Upper lobe of left lung (tissue), 6 donors: Measurements from ENCODE around the gene GNPTG. TPM values are rescaled to one million over a fixed set of nuclear protein-coding genes. Genes with fewer than 3 reads are reported as not detected.
A peak's percentile ranks its signal among the peaks of the same experiment; 100 is the strongest.

Experiments
- ATAC-seq, 2 donors: fragments of 200-7000 bp; cut with Tn5 transposase; one replicate each; pipeline ENCODE4 v1.9.1; 2022; ENCODE audit warnings: mild to moderate bottlenecking in 2 of 2, moderate library complexity in 2 of 2; ENCODE audit not compliant: low FRiP score in 2 of 2
- DNase-seq, 2 donors: peaks; one replicate each; pipeline ENCODE4 v3.0.0-alpha.2; 2019 to 2020
- H3K27ac ChIP-seq, 4 donors: fragments of 200-600 bp; sonication (generic); one replicate each; pipeline ENCODE4 v1.5.1; 2016 to 2019
- H3K27me3 ChIP-seq, 4 donors: fragments of 200-600 bp; sonication (generic); one replicate each; pipeline ENCODE4 v1.5.1; 2017 to 2019
- H3K36me3 ChIP-seq, 4 donors: fragments of 200-600 bp; sonication (generic); one replicate each; pipeline ENCODE4 v1.5.1; 2016 to 2019
- H3K4me1 ChIP-seq, 4 donors: fragments of 200-600 bp; sonication (generic); one replicate each; pipeline ENCODE4 v1.5.1; 2018 to 2019
- H3K4me3 ChIP-seq, 4 donors: fragments of 200-600 bp; sonication (generic); one replicate each; pipeline ENCODE4 v1.5.1; 2017 to 2019; ENCODE audit warnings: mild to moderate bottlenecking in 2 of 4, moderate library complexity in 1 of 4
- H3K9me3 ChIP-seq, 4 donors: fragments of 200-600 bp; sonication (generic); one replicate each; pipeline ENCODE4 v1.5.1; 2018 to 2019
- EP300 ChIP-seq, 4 donors: sonication (generic); formaldehyde crosslinking; IDR thresholded peaks; one replicate each; pipeline ENCODE4 v1.5.1; 2017; ENCODE audit warnings: antibody characterized with exemption in 4 of 4, control low read depth in 2 of 4
- POLR2A ChIP-seq, 4 donors: fragments of 450-650 bp; IDR thresholded peaks; one replicate each; pipeline ENCODE4 v1.5.1; 2016 to 2017; ENCODE audit warnings: antibody characterized with exemption in 4 of 4, mild to moderate bottlenecking in 2 of 4
- POLR2AphosphoS5 ChIP-seq, 2 donors: sonication (generic); formaldehyde crosslinking; IDR thresholded peaks; one replicate each; pipeline ENCODE4 v1.5.1; 2017; ENCODE audit warnings: antibody characterized with exemption in 2 of 2
- WGBS, 2 donors: methylation state at CpG; one replicate each; pipeline ENCODE4 v1.1.5; 2017 to 2018; 5-methylcytosine and 5-hydroxymethylcytosine counted together
- total RNA-seq, 6 donors: library from RNA; depleted of rRNA in 4 of 6; stranded (reverse); fragments of >200 nt in 4 of 6; gene quantifications; one replicate each; pipeline versions ENCODE4 v1.1.0 to v1.2.1, GENCODE V29; 2016 to 2021
- TF ChIP-seq, protein P1 (sequence below), 6 experiments: fragments of 450-650 bp in 4 of 6; fragments of 200-600 bp in 2 of 6; sonication (generic) in 2 of 6; IDR thresholded peaks; one replicate each; pipeline ENCODE4 v1.5.1; 2016 to 2019; ENCODE audit warnings: antibody characterized with exemption in 6 of 6
- donor health status: DM: no; HTN: no; CAD: no; lungs with moderate emphysema.
- donor health status: DM: no; HTN: yes; CAD: no; lungs with severe emphysema.

The GNPTG gene
- 100 to 1,000 TPM in 1 of 6 donors, 10 to 100 TPM in 5; 32.8 to 106 (median 93.0) TPM for total RNA-seq

DNA sequence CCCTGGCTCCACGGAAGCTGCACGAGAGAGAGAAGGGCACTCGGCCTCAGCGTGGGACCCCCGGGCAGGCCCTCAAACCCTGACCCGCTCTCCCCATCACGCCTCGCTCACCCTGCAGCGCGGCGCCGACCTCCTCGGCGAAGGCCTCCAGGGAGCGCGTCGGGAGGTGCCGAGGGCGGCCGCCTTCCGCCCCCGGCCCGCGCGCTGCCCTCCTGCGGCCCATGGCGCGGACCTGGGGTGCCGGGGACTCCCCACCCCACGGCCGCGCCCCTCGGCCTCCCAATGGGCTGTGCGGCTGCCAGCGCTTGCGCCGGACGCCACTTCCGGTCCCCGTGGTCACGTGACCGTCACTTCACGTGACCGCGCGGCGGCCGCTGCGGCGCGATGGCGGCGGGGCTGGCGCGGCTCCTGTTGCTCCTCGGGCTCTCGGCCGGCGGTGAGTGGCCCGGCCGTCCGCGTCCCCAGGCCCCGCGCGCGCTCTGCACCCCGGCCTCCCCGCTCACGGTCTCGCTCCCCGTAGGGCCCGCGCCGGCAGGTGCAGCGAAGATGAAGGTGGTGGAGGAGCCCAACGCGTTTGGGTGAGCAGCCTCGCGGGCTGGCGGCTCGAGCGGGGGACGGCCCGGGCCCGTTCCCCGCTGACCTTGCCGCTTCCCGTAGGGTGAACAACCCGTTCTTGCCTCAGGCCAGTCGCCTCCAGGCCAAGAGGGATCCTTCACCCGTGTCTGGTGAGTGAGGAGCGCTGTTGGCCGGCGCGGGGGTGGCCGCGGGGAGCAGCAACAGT is at the start of gene GNPTG, which contains the start of gene TSR3:
TSS of gene GNPTG (plus strand) at position 350 of the 781 bp plus-strand sequence. CDS start at position 385, 35 bp downstream.
TSS of gene TSR3 (minus strand) at position 297 of the 781 bp plus-strand sequence. CDS start at position 223, 74 bp downstream.
- ATAC-seq (peak; percentile 60 to 89), DNase-seq (peak; percentile 83 to 97)
- peak within 1 kb of the TSS; percentile 93 to 100 (median 98) for H3K4me3 ChIP-seq
- TF ChIP-seq POLR2A (IDR thresholded peaks at IDR 0.05) (peak in 3 of 4 donors; percentile 38 to 93 (median 62)), EP300 (IDR thresholded peaks at IDR 0.05) (peak in 2 of 4 donors; percentile 15 to 87), POLR2AphosphoS5 (IDR thresholded peaks at IDR 0.05) (peak; percentile 95 to 97)
- TF ChIP-seq, protein P1, sequence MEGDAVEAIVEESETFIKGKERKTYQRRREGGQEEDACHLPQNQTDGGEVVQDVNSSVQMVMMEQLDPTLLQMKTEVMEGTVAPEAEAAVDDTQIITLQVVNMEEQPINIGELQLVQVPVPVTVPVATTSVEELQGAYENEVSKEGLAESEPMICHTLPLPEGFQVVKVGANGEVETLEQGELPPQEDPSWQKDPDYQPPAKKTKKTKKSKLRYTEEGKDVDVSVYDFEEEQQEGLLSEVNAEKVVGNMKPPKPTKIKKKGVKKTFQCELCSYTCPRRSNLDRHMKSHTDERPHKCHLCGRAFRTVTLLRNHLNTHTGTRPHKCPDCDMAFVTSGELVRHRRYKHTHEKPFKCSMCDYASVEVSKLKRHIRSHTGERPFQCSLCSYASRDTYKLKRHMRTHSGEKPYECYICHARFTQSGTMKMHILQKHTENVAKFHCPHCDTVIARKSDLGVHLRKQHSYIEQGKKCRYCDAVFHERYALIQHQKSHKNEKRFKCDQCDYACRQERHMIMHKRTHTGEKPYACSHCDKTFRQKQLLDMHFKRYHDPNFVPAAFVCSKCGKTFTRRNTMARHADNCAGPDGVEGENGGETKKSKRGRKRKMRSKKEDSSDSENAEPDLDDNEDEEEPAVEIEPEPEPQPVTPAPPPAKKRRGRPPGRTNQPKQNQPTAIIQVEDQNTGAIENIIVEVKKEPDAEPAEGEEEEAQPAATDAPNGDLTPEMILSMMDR (IDR thresholded peaks at IDR 0.05), result peak in 4 of 6 experiments; percentile 23 to 50 (median 28)
- H3K36me3 ChIP-seq, result peaks cover 0 to 31% (median 22%) of the 10 kb centered on the region in 4 donors
- no peaks in the 10 kb centered on the region for H3K9me3 ChIP-seq
- 0% methylated on average over 6 to 36 of the region's 98 CpGs for WGBS, 2 donors
- no peaks in the 10 kb centered on the region for H3K27me3 ChIP-seq
- H3K27ac ChIP-seq, result peak within 1 kb of the TSS; percentile 71 to 93 (median 78)
- H3K4me1 ChIP-seq, result peaks cover 18 to 50% (median 30%) of the 10 kb centered on the region in 4 donors

DNA sequence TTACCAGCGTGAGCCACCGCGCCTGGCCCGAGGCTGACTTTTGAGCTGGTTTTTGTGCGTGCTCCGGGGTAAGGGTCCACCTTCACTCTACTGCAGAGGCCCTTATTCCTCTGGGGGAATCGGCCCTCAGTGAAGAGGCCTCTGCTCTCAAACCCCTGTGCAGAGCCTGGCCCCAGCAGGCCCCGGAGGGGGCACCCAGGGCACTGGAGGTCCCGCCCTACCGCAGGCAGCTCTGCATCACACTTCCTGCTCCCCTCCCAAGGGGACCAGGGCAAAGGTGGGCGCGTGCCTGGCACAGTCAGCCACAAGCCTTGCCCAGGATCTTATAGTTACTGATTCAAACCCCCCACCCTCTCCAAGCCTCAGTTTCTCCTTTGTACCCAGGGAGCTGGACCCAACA is 45.9 kb upstream of the GNPTG start:
- ATAC-seq, result no peak
- no peak for DNase-seq

DNA sequence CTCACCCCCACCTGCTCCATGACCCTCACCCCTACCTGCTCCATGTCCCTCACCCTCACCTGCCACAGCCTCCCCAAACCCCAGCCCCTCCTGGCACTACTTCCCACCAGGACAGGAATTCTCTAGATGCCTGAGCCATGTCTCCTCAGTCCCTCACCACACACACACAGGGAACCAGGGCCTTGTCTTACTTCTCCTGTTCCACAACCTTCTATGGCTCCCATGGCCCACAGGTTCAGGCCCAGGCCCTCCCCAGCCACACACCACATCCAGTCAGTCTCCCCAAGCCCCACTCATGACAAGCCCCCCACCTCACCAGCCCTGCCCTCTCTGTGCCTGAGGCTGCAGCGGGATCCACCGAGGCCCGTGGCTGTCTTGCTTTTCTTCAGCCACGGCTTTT is 45.4 kb upstream of the GNPTG start:
- Histone ChIP-seq H3K27me3 (no peaks in the 10 kb centered on the region), H3K36me3 (no peaks in the 10 kb centered on the region), H3K4me3 (no peak overlapping the region), H3K4me1 (peaks cover 11 to 33% (median 14%) of the 10 kb centered on the region in 4 donors), H3K9me3 (no peaks in the 10 kb centered on the region), H3K27ac (no peak overlapping the region)
- 65 to 77% methylated on average over 4 of the region's 4 CpGs for WGBS, 2 donors
- DNase-seq (no peak), ATAC-seq (no peak)
- TF ChIP-seq, protein P1 (IDR thresholded peaks at IDR 0.05), result no peak
- no peak for TF ChIP-seq POLR2A (IDR thresholded peaks at IDR 0.05)
- TF ChIP-seq POLR2AphosphoS5 (IDR thresholded peaks at IDR 0.05), result no peak
- no peak for TF ChIP-seq EP300 (IDR thresholded peaks at IDR 0.05)

More for the DNA sequence above, 45.9 kb upstream of the GNPTG start:
- TF ChIP-seq EP300 (IDR thresholded peaks at IDR 0.05) (no peak), POLR2A (IDR thresholded peaks at IDR 0.05) (no peak), POLR2AphosphoS5 (IDR thresholded peaks at IDR 0.05) (no peak)
- TF ChIP-seq, protein P1 (IDR thresholded peaks at IDR 0.05), result no peak
- Histone ChIP-seq H3K4me1 (peaks cover 7 to 33% (median 13%) of the 10 kb centered on the region in 4 donors), H3K27ac (no peak overlapping the region), H3K36me3 (no peaks in the 10 kb centered on the region), H3K9me3 (no peaks in the 10 kb centered on the region), H3K4me3 (no peak overlapping the region), H3K27me3 (no peaks in the 10 kb centered on the region)
- 75% methylated on average over 12 of the region's 12 CpGs; no CpG with 5 or more reads in 1 of the 2 donors for WGBS, 2 donors

DNA sequence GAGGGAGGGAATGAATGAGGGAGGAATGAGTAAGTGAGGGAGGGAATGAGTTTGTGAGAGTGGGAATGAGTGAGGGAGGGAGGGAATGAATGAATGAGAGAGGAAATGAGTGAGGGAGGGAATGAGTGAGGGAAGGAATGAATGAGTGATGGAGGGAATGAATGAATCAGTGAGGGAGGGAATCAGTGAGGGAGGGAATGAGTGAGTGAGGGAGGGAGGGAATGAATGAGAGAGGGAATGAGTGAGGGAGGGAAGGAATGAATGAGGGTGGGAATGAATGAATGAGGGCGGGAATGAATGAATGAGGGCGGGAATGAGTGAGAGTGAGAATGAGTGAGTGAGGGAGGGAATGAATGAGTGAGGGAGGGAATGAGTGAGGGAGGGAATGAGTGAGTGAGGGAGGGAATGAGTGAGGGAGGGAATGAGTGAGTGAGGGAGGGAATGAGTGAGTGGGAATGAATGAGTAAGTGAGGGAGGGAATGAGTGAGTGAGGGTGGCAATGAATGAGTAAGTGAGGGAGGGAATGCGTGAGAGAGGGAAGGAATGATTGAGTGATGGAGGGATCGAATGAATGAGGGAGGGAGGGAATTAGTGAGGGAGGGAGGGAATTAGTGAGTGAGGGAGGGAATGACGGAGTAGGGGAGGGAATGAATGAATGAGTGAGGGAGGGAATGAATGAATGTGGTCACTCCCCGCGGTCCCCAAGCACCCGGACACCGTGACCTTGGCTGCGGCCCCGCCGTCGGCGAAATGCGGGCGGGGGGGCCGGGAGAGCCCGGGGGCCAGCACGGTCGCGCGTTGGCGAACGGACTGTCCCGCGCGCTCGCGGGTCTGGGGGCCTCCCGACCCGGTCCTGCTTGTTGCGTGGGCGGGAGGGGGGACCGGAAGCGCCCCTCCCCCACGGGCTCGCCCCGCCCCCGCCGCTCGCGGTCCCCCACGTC is 43.4 kb upstream of the GNPTG start:
- TF ChIP-seq POLR2A (IDR thresholded peaks at IDR 0.05), result no peak
- no peak for TF ChIP-seq POLR2AphosphoS5 (IDR thresholded peaks at IDR 0.05)
- TF ChIP-seq, protein P1 (IDR thresholded peaks at IDR 0.05), result no peak
- no peak for TF ChIP-seq EP300 (IDR thresholded peaks at IDR 0.05)
- Histone ChIP-seq H3K4me1 (peaks cover 28 to 45% (median 30%) of the 10 kb centered on the region in 4 donors), H3K27ac (peak overlapping the region; percentile 97 to 99 (median 98)), H3K9me3 (no peaks in the 10 kb centered on the region), H3K27me3 (no peaks in the 10 kb centered on the region), H3K4me3 (peak overlapping the region; percentile 42 to 91 (median 84)), H3K36me3 (peaks cover 0 to 10% (median 4%) of the 10 kb centered on the region in 4 donors)
- no peak for ATAC-seq
- WGBS, 2 donors, result 6 to 12% methylated on average over 14 to 33 of the region's 43 CpGs
- no peak for DNase-seq
